ENCODE measurements around the gene DHCR24.

DNA sequence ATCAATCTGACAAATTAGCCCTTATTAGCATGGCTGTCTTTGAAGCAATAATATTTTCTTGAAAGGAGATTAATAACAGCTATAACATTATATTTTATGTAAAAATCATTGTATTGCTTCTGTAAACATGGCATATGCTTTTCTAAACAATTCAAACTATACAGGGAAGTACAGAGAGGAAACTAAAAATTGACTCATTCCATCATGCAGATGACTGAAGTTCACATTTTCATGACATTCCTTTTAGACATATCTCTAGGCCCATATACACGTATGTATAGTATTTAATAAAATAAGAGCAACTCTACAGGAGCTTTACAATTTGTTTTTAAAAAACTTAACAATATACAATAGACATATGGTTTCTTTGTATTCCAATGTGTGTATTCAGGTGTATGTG lies 5.6 kb upstream of the DHCR24 start:
- TF ChIP-seq EZH2 (IDR thresholded peaks at IDR 0.05; ENCODE audit: borderline replicate concordance, insufficient read depth, low read depth, low read length, poor library complexity, severe bottlenecking) = no peak
- TF ChIP-seq, protein P1, sequence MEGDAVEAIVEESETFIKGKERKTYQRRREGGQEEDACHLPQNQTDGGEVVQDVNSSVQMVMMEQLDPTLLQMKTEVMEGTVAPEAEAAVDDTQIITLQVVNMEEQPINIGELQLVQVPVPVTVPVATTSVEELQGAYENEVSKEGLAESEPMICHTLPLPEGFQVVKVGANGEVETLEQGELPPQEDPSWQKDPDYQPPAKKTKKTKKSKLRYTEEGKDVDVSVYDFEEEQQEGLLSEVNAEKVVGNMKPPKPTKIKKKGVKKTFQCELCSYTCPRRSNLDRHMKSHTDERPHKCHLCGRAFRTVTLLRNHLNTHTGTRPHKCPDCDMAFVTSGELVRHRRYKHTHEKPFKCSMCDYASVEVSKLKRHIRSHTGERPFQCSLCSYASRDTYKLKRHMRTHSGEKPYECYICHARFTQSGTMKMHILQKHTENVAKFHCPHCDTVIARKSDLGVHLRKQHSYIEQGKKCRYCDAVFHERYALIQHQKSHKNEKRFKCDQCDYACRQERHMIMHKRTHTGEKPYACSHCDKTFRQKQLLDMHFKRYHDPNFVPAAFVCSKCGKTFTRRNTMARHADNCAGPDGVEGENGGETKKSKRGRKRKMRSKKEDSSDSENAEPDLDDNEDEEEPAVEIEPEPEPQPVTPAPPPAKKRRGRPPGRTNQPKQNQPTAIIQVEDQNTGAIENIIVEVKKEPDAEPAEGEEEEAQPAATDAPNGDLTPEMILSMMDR (IDR thresholded peaks at IDR 0.05) = no peak
